Heart right ventricle (tissue), 16 donors: ENCODE measurements around the gene TTLL5. TPM values are rescaled to one million over a fixed set of nuclear protein-coding genes. Genes with fewer than 3 reads are reported as not detected.

Source experiments
- ATAC-seq, 8 donors: fragments of 200-7000 bp; cut with Tn5 transposase; one replicate each; pipeline ENCODE4 v1.9.1; 2020; ENCODE audit warnings: mild to moderate bottlenecking in 8 of 8, moderate library complexity in 8 of 8, moderate number of reproducible peaks in 1 of 8
- DNase-seq, 2 donors: peaks; one replicate each; pipeline ENCODE4 v3.0.0-alpha.2; 2020
- H3K27ac ChIP-seq, 10 donors: fragments of 200-600 bp; sonication (generic) in 2 of 10; one replicate each; pipeline versions ENCODE4 v1.5.0 to v1.8.0; 2020 to 2022; ENCODE audit warnings: mild to moderate bottlenecking in 3 of 10
- H3K27me3 ChIP-seq, 7 donors: fragments of 200-600 bp; one replicate each; pipeline ENCODE4 v1.8.0; 2021 to 2022; ENCODE audit warnings: mild to moderate bottlenecking in 2 of 7
- H3K36me3 ChIP-seq, 9 donors: fragments of 200-600 bp; sonication (generic) in 1 of 9; one replicate each; pipeline versions ENCODE4 v1.5.0 to v1.8.0; 2020 to 2022; ENCODE audit warnings: mild to moderate bottlenecking in 2 of 9
- H3K4me1 ChIP-seq, 9 donors: fragments of 200-600 bp; sonication (generic) in 1 of 9; one replicate each; pipeline versions ENCODE4 v1.5.0 to v1.8.0; 2020 to 2022; ENCODE audit warnings: mild to moderate bottlenecking in 4 of 9
- H3K4me3 ChIP-seq, 10 donors: fragments of 200-600 bp; sonication (generic) in 2 of 10; one replicate each; pipeline versions ENCODE4 v1.5.0 to v1.8.0; 2020 to 2022; ENCODE audit warnings: mild to moderate bottlenecking in 7 of 10, moderate library complexity in 2 of 10
- H3K9me3 ChIP-seq, 11 donors: fragments of 200-600 bp in 10 of 11; sonication (generic) in 2 of 11; one replicate each; pipeline versions ENCODE4 v1.5.0 to v1.8.0; 2013 to 2022; ENCODE audit warnings: mild to moderate bottlenecking in 2 of 11, control low read depth in 1 of 11, moderate library complexity in 1 of 11
- WGBS, 2 donors: extraction: QIAGEN DNeasy Blood & Tissue Kit; methylation state at CpG; one replicate each; pipeline ENCODE4 v1.1.7; 2013; ENCODE audit warnings: inconsistent platforms in 1 of 2; 5-methylcytosine and 5-hydroxymethylcytosine counted together
- intact Hi-C, 10 donors: fragments of 100-400 bp; cut with DNase I; formaldehyde crosslinking; loops; one replicate each; pipeline versions ENCODE4 v1.11.1 to v1.14.2; 2022
- polyA plus RNA-seq, 2 donors: library from polyadenylated mRNA; stranded (reverse); fragments of 200-250 nt; gene quantifications; one replicate each; pipeline ENCODE4 v1.2.3, GENCODE V29; 2013
- total RNA-seq, 10 donors: library from RNA; stranded (reverse); fragmentation: NEBNext Ultra II Directional in 3 of 10; extraction: Animal tissue kit (Norgen Biotek cat#: 25700) in 3 of 10; gene quantifications; one replicate each; pipeline versions ENCODE4 v1.2.1 to v1.2.4, GENCODE V29; 2021 to 2023
- TF ChIP-seq, protein P1 (sequence below), 9 donors: fragments of 200-600 bp; sonication (generic) in 2 of 9; IDR thresholded peaks; one replicate each; pipeline versions ENCODE4 v1.5.0 to v1.8.0; 2021 to 2022; ENCODE audit warnings: antibody characterized with exemption in 9 of 9, mild to moderate bottlenecking in 5 of 9, moderate library complexity in 1 of 9
- donor health status: Arrhythmogenic right ventricular cardiomyopathy.
- donor health status: ischemic (EF 13 %, LVEDD 7.1; RV severe dilation, severe dysfunction).
- donor health status: healthy with polysubstance abuse.
- donor health status: DM: no; HTN: yes; CAD: no.
- donor health status: DM: no; HTN: no; CAD: no.
- donor health status: ischemic (EF 25% LVEDD 6.9; RV normal size, moderate dysfunction).
- donor health status: ischemic (EF 25% LVEDD 5.7; RV mildly dilated, moderate dysfunction).
- donor health status: healthy.
- donor health status: DM: yes; HTN: yes; CAD: no.
- donor health status: Ischemic cardiomyopathy.
- donor health status: ischemic (EF 35%, LVEDD 5.7; RV mildly dilated, moderate dysfunction).
- donor health status: nonischemic (EF 11% LVEDD 7.7; RV severe dilation, severe dysfunction).
- donor health status: DM: yes; HTN: yes; CAD: no.
- donor health status: PGD.
- donor health status: ischemic (EF 29% LVEDD 5.4; RV normal size, mild dysfunction).
- donor health status: nonischemic (EF 23%, LVEDD 6.1; RV moderate dilation, normal function).

Gene TTLL5
- total and polyA plus RNA-seq, 12 donors: 5.6 to 24.7 (median 17.6) TPM

DNA sequence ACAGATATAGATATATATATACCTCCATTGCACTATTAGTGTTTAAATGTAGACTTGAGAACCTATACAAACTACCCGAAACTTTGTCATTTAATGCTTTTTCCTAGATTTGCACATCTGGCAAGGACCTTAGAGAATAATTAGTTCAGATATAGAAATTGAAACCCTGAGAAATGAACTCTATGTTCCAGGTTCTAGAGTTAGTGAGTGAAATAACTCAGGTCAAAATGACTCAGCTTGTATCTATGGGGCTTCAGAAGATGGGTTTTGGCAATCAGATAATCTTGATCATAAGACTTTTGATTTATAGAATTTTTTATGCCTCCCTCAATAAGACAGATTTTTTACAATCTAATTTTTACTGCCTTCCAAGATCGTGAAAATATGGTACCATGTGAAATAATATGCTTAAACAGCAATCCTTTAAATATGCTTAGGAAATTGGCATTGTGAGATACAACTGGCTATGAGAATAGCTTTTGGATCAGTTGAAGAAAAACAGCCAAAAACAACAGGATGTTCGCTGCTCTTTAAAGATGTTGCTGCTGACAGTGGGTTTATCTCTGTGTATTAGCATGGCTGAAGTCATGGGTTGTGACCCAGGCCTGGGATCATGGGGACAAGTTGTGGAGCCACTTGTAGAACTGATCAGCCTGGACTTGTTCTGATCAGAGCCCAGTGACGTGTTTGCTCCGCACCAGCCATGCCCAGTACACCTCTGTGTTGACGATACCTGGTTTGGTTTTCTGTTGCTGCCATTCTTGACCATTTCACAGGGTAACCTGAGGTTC, 63.6 kb downstream of the TTLL5 start:
- peaks cover 0 to 6% (median 0%) of the 10 kb centered on the region in 11 donors for H3K9me3 ChIP-seq
- DNase-seq (peak; percentile 46 to 60), ATAC-seq (peak in 7 of 8 donors; percentile 36 to 75 (median 68))
- 74 to 77% methylated on average over 6 of the region's 6 CpGs for WGBS, 2 donors
- intact Hi-C loops: loop anchor here in 2 of 10 donors (5.0 kb wide), 2 partner anchors 38 to 263 kb away; partner anchors contain the start of gene IFT43 (in 1 of the 2)
- peaks cover 6 to 55% (median 38%) of the 10 kb centered on the region in 9 donors for H3K4me1 ChIP-seq
- peaks cover 0 to 15% (median 0%) of the 10 kb centered on the region in 9 donors for H3K36me3 ChIP-seq
- TF ChIP-seq, protein P1, sequence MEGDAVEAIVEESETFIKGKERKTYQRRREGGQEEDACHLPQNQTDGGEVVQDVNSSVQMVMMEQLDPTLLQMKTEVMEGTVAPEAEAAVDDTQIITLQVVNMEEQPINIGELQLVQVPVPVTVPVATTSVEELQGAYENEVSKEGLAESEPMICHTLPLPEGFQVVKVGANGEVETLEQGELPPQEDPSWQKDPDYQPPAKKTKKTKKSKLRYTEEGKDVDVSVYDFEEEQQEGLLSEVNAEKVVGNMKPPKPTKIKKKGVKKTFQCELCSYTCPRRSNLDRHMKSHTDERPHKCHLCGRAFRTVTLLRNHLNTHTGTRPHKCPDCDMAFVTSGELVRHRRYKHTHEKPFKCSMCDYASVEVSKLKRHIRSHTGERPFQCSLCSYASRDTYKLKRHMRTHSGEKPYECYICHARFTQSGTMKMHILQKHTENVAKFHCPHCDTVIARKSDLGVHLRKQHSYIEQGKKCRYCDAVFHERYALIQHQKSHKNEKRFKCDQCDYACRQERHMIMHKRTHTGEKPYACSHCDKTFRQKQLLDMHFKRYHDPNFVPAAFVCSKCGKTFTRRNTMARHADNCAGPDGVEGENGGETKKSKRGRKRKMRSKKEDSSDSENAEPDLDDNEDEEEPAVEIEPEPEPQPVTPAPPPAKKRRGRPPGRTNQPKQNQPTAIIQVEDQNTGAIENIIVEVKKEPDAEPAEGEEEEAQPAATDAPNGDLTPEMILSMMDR (IDR thresholded peaks at IDR 0.05): no peak
- peak overlapping the region; percentile 11 to 82 (median 68) for H3K27ac ChIP-seq
- no peaks in the 10 kb centered on the region for H3K27me3 ChIP-seq
- H3K4me3 ChIP-seq: no peak overlapping the region

DNA sequence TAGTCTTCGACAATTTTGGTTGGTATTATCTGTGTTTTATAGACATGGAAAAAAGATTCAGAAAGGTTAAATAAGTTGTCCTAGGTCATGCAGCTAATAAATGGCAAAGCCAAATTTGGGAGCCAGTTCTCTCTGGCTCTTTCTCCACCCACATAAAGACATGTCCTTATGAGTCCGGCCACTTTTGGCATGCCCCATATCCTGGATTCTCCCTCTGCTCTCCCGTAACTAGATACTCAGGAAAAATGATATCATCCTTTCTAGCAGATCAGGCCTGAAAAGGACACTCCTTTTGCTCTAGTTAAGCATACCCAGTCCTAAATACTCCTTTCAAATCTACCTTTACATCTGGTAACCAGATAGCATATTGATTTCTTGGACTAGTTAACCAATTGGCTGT, 64.4 kb downstream of the TTLL5 start:
- intact Hi-C loops: loop anchor here in 1 of 10 donors (5.0 kb wide), 1 partner anchor 37 kb away; no protein-coding TSS in a partner anchor
- no peaks in the 10 kb centered on the region for H3K27me3 ChIP-seq
- H3K9me3 ChIP-seq: peaks cover 0 to 6% (median 0%) of the 10 kb centered on the region in 11 donors
- WGBS, 2 donors: 28 to 46% methylated on average over 3 of the region's 3 CpGs
- H3K27ac ChIP-seq: peak overlapping the region in 9 of 10 donors; percentile 15 to 82 (median 68)
- no peak overlapping the region for H3K4me3 ChIP-seq
- ATAC-seq (peak in 7 of 8 donors; percentile 66 to 86 (median 77)), DNase-seq (peak in 1 of 2 donors; percentile 52)
- peaks cover 0 to 13% (median 0%) of the 10 kb centered on the region in 9 donors for H3K36me3 ChIP-seq
- TF ChIP-seq, protein P1 (IDR thresholded peaks at IDR 0.05): no peak
- H3K4me1 ChIP-seq: peaks cover 3 to 47% (median 30%) of the 10 kb centered on the region in 9 donors

DNA sequence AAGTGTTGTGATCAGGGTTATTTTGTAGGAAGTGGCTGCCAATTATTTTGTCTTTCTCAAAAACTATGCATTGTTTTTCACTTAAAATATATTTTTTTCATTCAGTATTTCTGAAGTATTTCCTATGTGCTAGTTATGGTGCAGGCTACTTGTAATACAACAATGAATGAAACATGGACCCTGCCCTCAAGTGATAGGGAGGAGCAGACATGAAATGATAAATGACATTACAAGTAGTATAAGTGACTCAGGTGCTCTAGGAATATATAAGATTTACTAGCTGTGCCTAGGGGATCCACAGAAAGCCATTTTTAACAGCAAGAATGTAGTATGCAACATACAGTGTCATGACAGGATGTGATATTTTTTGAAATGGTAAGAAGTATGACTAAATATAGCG, 65.3 kb downstream of the TTLL5 start:
- H3K9me3 ChIP-seq: peaks cover 0 to 6% (median 0%) of the 10 kb centered on the region in 11 donors
- intact Hi-C loops: loop anchor here in 1 of 10 donors (5.0 kb wide), 1 partner anchor 36 kb away; no protein-coding TSS in a partner anchor
- TF ChIP-seq, protein P1 (IDR thresholded peaks at IDR 0.05): no peak
- ATAC-seq: no peak
- peaks cover 0 to 13% (median 0%) of the 10 kb centered on the region in 9 donors for H3K36me3 ChIP-seq
- H3K27me3 ChIP-seq: no peaks in the 10 kb centered on the region
- 83 to 94% methylated on average over 1 of the region's 1 CpG for WGBS, 2 donors
- no peak for DNase-seq
- peak overlapping the region in 7 of 10 donors; percentile 37 to 82 (median 72) for H3K27ac ChIP-seq
- peaks cover 0 to 38% (median 25%) of the 10 kb centered on the region in 9 donors for H3K4me1 ChIP-seq
- no peak overlapping the region for H3K4me3 ChIP-seq

DNA sequence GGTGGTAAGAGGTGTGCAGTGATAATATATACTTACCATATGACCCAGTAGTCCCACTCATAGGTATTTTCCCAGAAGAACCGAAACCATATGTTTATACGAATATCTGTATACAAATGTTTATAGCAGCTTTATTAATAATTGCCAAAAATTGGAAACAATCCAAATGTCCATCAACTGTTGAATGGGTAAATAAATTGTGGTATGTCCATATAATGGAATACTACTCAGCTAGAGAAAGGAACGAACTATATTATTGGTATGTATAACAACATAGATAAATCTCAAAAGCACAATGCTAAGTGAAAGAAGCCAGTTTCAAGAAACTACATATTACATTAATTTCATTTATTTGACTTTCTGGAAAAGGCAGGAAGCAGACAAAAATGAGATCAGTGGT, 66.1 kb downstream of the TTLL5 start:
- Histone ChIP-seq H3K9me3 (peaks cover 0 to 6% (median 0%) of the 10 kb centered on the region in 11 donors), H3K36me3 (peaks cover 0 to 13% (median 0%) of the 10 kb centered on the region in 9 donors), H3K27ac (no peak overlapping the region), H3K4me1 (peaks cover 0 to 35% (median 23%) of the 10 kb centered on the region in 9 donors), H3K4me3 (no peak overlapping the region), H3K27me3 (no peaks in the 10 kb centered on the region)
- intact Hi-C loops: loop anchor here in 1 of 10 donors (5.0 kb wide), 1 partner anchor 35 kb away; no protein-coding TSS in a partner anchor
- ATAC-seq: no peak
- no peak for DNase-seq
- WGBS, 2 donors: 98% methylated on average over 3 of the region's 3 CpGs
- TF ChIP-seq, protein P1 (IDR thresholded peaks at IDR 0.05): no peak
